H9 (cell line): ENCODE data around the gene TRABD2B. TPM values are rescaled to one million over a fixed set of nuclear protein-coding genes. Genes with fewer than 3 reads are reported as not detected.

Experiments
- DNase-seq: peaks from one replicate; pipeline ENCODE4 v3.0.0-alpha.2; 2017
- H2AFZ ChIP-seq: one replicate; pipeline ENCODE4 v1.6.1; 2013; ENCODE audit warnings: mild to moderate bottlenecking, low read length, control low read depth, moderate library complexity
- H2AK5ac ChIP-seq: 2 replicates; pipeline ENCODE4 v1.6.1; 2013; ENCODE audit warnings: low read length, control low read depth, mixed read lengths; ENCODE audit not compliant: insufficient read length
- H2BK120ac ChIP-seq: one replicate; pipeline ENCODE4 v1.6.1; 2013; ENCODE audit warnings: low read depth, mild to moderate bottlenecking, low read length, control low read depth, inconsistent platforms; ENCODE audit not compliant: poor library complexity, severe bottlenecking
- H2BK12ac ChIP-seq: 2 replicates; pipeline ENCODE4 v1.6.1; 2013; ENCODE audit warnings: low read length, control low read depth, mixed read lengths, low read depth; ENCODE audit not compliant: insufficient read length
- H2BK15ac ChIP-seq: 2 replicates; pipeline ENCODE4 v1.6.1; 2013; ENCODE audit warnings: low read depth, low read length, control low read depth
- H2BK20ac ChIP-seq: one replicate; pipeline ENCODE4 v1.6.1; 2013; ENCODE audit warnings: low read depth, mild to moderate bottlenecking, low read length, control low read depth, inconsistent platforms; ENCODE audit not compliant: poor library complexity, severe bottlenecking
- H2BK5ac ChIP-seq: 2 replicates; pipeline ENCODE4 v1.6.1; 2013; ENCODE audit warnings: low read length, control low read depth, mixed read lengths; ENCODE audit not compliant: insufficient read length
- H3K14ac ChIP-seq: 2 replicates; pipeline ENCODE4 v1.6.1; 2013; ENCODE audit warnings: low read length, control low read depth; ENCODE audit not compliant: insufficient read depth
- H3K18ac ChIP-seq: 2 replicates; pipeline ENCODE4 v1.6.1; 2013; ENCODE audit warnings: low read depth, mild to moderate bottlenecking, mixed read lengths, low read length, control low read depth; ENCODE audit not compliant: insufficient read length
- H3K23ac ChIP-seq: 2 replicates; pipeline ENCODE4 v1.6.1; 2013; ENCODE audit warnings: low read length, control low read depth, mixed read lengths, low read depth; ENCODE audit not compliant: insufficient read length
- H3K23me2 ChIP-seq: 2 replicates; pipeline ENCODE4 v1.6.1; 2013; ENCODE audit warnings: low read depth, mild to moderate bottlenecking, mixed read lengths, low read length, control low read depth; ENCODE audit not compliant: insufficient read length, poor library complexity, severe bottlenecking
- H3K27ac ChIP-seq: 2 replicates; pipeline ENCODE4 v1.5.1; 2013; ENCODE audit warnings: low read length, control low read depth, mixed read lengths, low read depth; ENCODE audit not compliant: insufficient read length
- H3K27me3 ChIP-seq: 2 replicates; pipeline ENCODE4 v1.6.1; 2013; ENCODE audit warnings: low read length, control low read depth, inconsistent platforms; ENCODE audit not compliant: insufficient read depth
- H3K4ac ChIP-seq: 2 replicates; pipeline ENCODE4 v1.6.1; 2013; ENCODE audit warnings: low read depth, mild to moderate bottlenecking, control low read depth, inconsistent platforms, low read length, moderate library complexity
- H3K4me1 ChIP-seq: 2 replicates; pipeline ENCODE4 v1.6.1; 2013; ENCODE audit warnings: low read length, control low read depth, inconsistent platforms; ENCODE audit not compliant: insufficient read depth
- H3K4me2 ChIP-seq: 2 replicates; pipeline ENCODE4 v1.6.1; 2013; ENCODE audit warnings: low read length, control low read depth, mixed read lengths; ENCODE audit not compliant: insufficient read length, insufficient read depth
- H3K56ac ChIP-seq: 2 replicates; pipeline ENCODE4 v1.6.1; 2013; ENCODE audit warnings: low read depth, mild to moderate bottlenecking, mixed read lengths, low read length, control low read depth; ENCODE audit not compliant: insufficient read length
- H3K79me1 ChIP-seq: 2 replicates; pipeline ENCODE4 v1.6.1; 2013; ENCODE audit warnings: low read depth, mild to moderate bottlenecking, moderate library complexity, low read length, control low read depth, inconsistent platforms; ENCODE audit not compliant: insufficient read depth, poor library complexity, severe bottlenecking
- H3K79me2 ChIP-seq: 2 replicates; pipeline ENCODE4 v1.6.1; 2013; ENCODE audit warnings: low read length, control low read depth, inconsistent platforms; ENCODE audit not compliant: insufficient read depth
- H3K9ac ChIP-seq: 2 replicates; pipeline ENCODE4 v1.6.1; 2013; ENCODE audit warnings: low read length, control low read depth, mixed read lengths; ENCODE audit not compliant: insufficient read length; ENCODE audit errors: extremely low read depth
- H3K9me3 ChIP-seq: one replicate; pipeline ENCODE4 v1.6.1; 2013; ENCODE audit warnings: low read depth, low read length, inconsistent platforms; ENCODE audit not compliant: control insufficient read depth
- H3T11ph ChIP-seq: one replicate; pipeline ENCODE4 v1.6.1; 2013; ENCODE audit warnings: mild to moderate bottlenecking, low read length, control low read depth, inconsistent platforms
- H4K20me1 ChIP-seq: one replicate; pipeline ENCODE4 v1.6.1; 2013; ENCODE audit not compliant: control insufficient read depth, insufficient read length, insufficient read depth
- H4K5ac ChIP-seq: 2 replicates; pipeline ENCODE4 v1.6.1; 2013; ENCODE audit warnings: low read depth, mild to moderate bottlenecking, mixed read lengths, low read length, control low read depth; ENCODE audit not compliant: insufficient read length
- H4K8ac ChIP-seq: replicated peaks from 2 replicates; pipeline ENCODE4 v1.6.1; 2013; ENCODE audit warnings: low read length, control low read depth, mixed read lengths, low read depth; ENCODE audit not compliant: insufficient read length
- H4K91ac ChIP-seq: 2 replicates; pipeline ENCODE4 v1.6.1; 2013; ENCODE audit warnings: low read depth, mild to moderate bottlenecking, moderate library complexity, mixed read lengths, low read length, control low read depth; ENCODE audit not compliant: insufficient read length
- H3K27ac Mint-ChIP-seq, 3 experiments: 2 replicates in 2 of 3; 3 replicates in 1 of 3; pipeline ENCODE4 v1.8.0; 2020 to 2021; ENCODE audit warnings: mixed read lengths in 3 of 3, mild to moderate bottlenecking in 1 of 3, moderate library complexity in 1 of 3
- H3K27me3 Mint-ChIP-seq: 2 replicates; pipeline ENCODE4 v1.8.0; 2021; ENCODE audit warnings: low read depth, mild to moderate bottlenecking, moderate library complexity, mixed read lengths
- H3K36me3 Mint-ChIP-seq, 3 experiments: 2 replicates in 2 of 3; 3 replicates in 1 of 3; pipeline ENCODE4 v1.8.0; 2020 to 2021; ENCODE audit warnings: low read depth in 3 of 3, mixed read lengths in 3 of 3; ENCODE audit not compliant: insufficient read depth in 1 of 3
- H3K4me1 Mint-ChIP-seq, 2 experiments: 2 replicates each; pipeline ENCODE4 v1.8.0; 2020; ENCODE audit warnings: mixed read lengths in 2 of 2
- H3K4me3 Mint-ChIP-seq, 2 experiments: 2 replicates in 1 of 2; 3 replicates in 1 of 2; pipeline ENCODE4 v1.8.0; 2020 to 2021; ENCODE audit warnings: mild to moderate bottlenecking in 2 of 2, mixed read lengths in 2 of 2, moderate library complexity in 1 of 2
- H3K9me3 Mint-ChIP-seq, 2 experiments: 2 replicates in 1 of 2; 3 replicates in 1 of 2; pipeline ENCODE4 v1.8.0; 2020; ENCODE audit warnings: mild to moderate bottlenecking in 2 of 2, mixed read lengths in 2 of 2, moderate library complexity in 1 of 2
- CTCF ChIP-seq: fragments of 200-600 bp; sonication (generic); conservative IDR thresholded peaks from 3 replicates; pipeline ENCODE4 v1.8.0; 2021; ENCODE audit warnings: antibody characterized with exemption, mild to moderate bottlenecking
- total RNA-seq: library from RNA; stranded (reverse); gene quantifications from 2 replicates; pipeline ENCODE4 v1.2.1, GENCODE V29; 2021

Gene TRABD2B
- total RNA-seq, 1 experiment from 2014 or later = 2.3 TPM

GRCh38 chr1:47805018-47805417 lies 192.2 kb downstream of the TRABD2B start:
- H3K18ac ChIP-seq = no peak overlapping the region
- no peaks in the 10 kb centered on the region for H3K27me3 ChIP-seq
- Mint-ChIP-seq H3K27ac (no peak overlapping the region), H3K4me1 (peaks cover 2 to 3% of the 10 kb centered on the region in 2 experiments; a peak in 3 of 4 replicates), H3K9me3 (no peaks in the 10 kb centered on the region), H3K4me3 (no peak overlapping the region), H3K27me3 (no peaks in the 10 kb centered on the region; the same call in 1 of the 2 replicates), H3K36me3 (peaks cover 0 to 3% (median 2%) of the 10 kb centered on the region in 3 experiments; a peak in 2 of 7 replicates)
- H3K4ac ChIP-seq = no peak overlapping the region
- no peak overlapping the region for H4K91ac ChIP-seq
- H2BK5ac ChIP-seq = no peak overlapping the region
- no peak overlapping the region for H3K9ac ChIP-seq
- H2AK5ac ChIP-seq = no peak overlapping the region
- H4K5ac ChIP-seq = no peak overlapping the region
- no peak overlapping the region for H2BK12ac ChIP-seq
- H2BK20ac ChIP-seq = no peak overlapping the region
- H3K56ac ChIP-seq = no peak overlapping the region
- H3K4me1 ChIP-seq = no peaks in the 10 kb centered on the region
- H2BK120ac ChIP-seq = no peak overlapping the region
- no peak overlapping the region for H4K8ac ChIP-seq
- no peak overlapping the region for H2BK15ac ChIP-seq
- H4K20me1 ChIP-seq = no peaks in the 10 kb centered on the region
- H3K79me1 ChIP-seq = no peaks in the 10 kb centered on the region
- no peak for TF ChIP-seq CTCF
- DNase-seq = no peak
- no peak overlapping the region for H3K23ac ChIP-seq
- H3T11ph ChIP-seq = no peak overlapping the region
- no peaks in the 10 kb centered on the region for H3K79me2 ChIP-seq
- no peak overlapping the region for H3K27ac ChIP-seq
- no peak overlapping the region for H2AFZ ChIP-seq
- H3K9me3 ChIP-seq = no peaks in the 10 kb centered on the region
- H3K4me2 ChIP-seq = no peak overlapping the region
- H3K23me2 ChIP-seq = no peaks in the 10 kb centered on the region
- H3K14ac ChIP-seq = no peak overlapping the region
